Lower leg skin (tissue), 3 donors: ENCODE data around the gene P4HA3.

Experiments used
- CTCF ChIP-seq, 3 donors: fragments of 450-650 bp; IDR thresholded peaks; one replicate each; pipeline ENCODE4 v1.5.1; 2016; ENCODE audit warnings: antibody characterized with exemption in 3 of 3, mild to moderate bottlenecking in 3 of 3, moderate library complexity in 2 of 3
- POLR2A ChIP-seq, 2 donors: fragments of 450-650 bp; IDR thresholded peaks; one replicate each; pipeline ENCODE4 v1.6.1; 2016 to 2017; ENCODE audit warnings: antibody characterized with exemption in 2 of 2, mild to moderate bottlenecking in 1 of 2, moderate library complexity in 1 of 2

- TF ChIP-seq CTCF (IDR thresholded peaks at IDR 0.05) (no peak), POLR2A (IDR thresholded peaks at IDR 0.05) (no peak)
Measured at GRCh38 chr11:74248469-74248868, 63.0 kb downstream of the P4HA3 start.
